B cell (primary cell): ENCODE results near the gene WDR75.

Experiments used
- EZH2 ChIP-seq: IDR thresholded peaks from 2 replicates; pipeline ENCODE4 v1.6.1; 2012; ENCODE audit warnings: borderline replicate concordance, low read depth, mild to moderate bottlenecking, moderate library complexity, low read length; ENCODE audit not compliant: insufficient read depth, poor library complexity, severe bottlenecking
- TF ChIP-seq, protein P1 (sequence below): fragments of 200-600 bp; IDR thresholded peaks from one replicate; pipeline ENCODE4 v1.8.0; 2022; ENCODE audit warnings: antibody characterized with exemption, mild to moderate bottlenecking

DNA sequence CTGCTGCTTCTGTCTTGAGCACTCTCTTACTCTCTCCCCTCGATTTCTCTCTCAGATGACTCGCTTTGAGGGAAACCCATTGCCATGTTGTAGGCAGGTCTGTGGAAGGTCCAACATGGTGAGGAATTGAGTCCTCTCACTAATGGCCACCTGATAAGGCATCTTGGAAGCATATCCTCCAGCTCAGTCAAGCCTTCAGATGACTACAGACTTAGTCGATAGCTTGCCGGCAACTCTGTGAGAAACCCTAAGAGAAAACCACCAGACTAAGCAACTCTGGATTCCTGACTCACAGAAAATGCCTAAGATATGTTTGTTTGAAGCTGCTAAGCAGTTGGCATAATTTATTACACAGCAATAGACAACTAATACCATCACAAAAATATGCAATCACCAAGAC, 51.2 kb downstream of the WDR75 start:
- TF ChIP-seq, protein P1, sequence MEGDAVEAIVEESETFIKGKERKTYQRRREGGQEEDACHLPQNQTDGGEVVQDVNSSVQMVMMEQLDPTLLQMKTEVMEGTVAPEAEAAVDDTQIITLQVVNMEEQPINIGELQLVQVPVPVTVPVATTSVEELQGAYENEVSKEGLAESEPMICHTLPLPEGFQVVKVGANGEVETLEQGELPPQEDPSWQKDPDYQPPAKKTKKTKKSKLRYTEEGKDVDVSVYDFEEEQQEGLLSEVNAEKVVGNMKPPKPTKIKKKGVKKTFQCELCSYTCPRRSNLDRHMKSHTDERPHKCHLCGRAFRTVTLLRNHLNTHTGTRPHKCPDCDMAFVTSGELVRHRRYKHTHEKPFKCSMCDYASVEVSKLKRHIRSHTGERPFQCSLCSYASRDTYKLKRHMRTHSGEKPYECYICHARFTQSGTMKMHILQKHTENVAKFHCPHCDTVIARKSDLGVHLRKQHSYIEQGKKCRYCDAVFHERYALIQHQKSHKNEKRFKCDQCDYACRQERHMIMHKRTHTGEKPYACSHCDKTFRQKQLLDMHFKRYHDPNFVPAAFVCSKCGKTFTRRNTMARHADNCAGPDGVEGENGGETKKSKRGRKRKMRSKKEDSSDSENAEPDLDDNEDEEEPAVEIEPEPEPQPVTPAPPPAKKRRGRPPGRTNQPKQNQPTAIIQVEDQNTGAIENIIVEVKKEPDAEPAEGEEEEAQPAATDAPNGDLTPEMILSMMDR: no peak
- no peak for TF ChIP-seq EZH2
